SK-N-SH (cell line): ENCODE measurements around the gene CLPSL1. TPM values are rescaled to one million over a fixed set of nuclear protein-coding genes. Genes with fewer than 3 reads are reported as not detected.

Source experiments
- CTCF ChIA-PET: fragments of 300-600, 350-600 bp; formaldehyde crosslinking; extraction: SDS; loops from one replicate; lab custom pipeline; 2021; lab: Yijun Ruan, JAX
- POLR2A ChIA-PET: fragments of 350-600 bp; sonication (Branson Sonifier 250); formaldehyde crosslinking; extraction: SDS; loops from one replicate; lab custom pipeline; 2020; ENCODE audit warnings: antibody characterized with exemption, inconsistent platforms; lab: Yijun Ruan, JAX
- DNase-seq: peaks from one replicate; pipeline ENCODE4 v3.0.0; 2012
- H2AFZ ChIP-seq: fragments of 200-600 bp; sonication (generic); 2 replicates; pipeline ENCODE4 v1.8.1; 2016; ENCODE audit warnings: antibody characterized with exemption, mild to moderate bottlenecking, low read depth
- H3F3A ChIP-seq: fragments of 200-600 bp; sonication (generic); replicated peaks from 2 replicates; pipeline ENCODE3; 2016; ENCODE audit warnings: antibody characterized with exemption, mild to moderate bottlenecking; ENCODE audit not compliant: insufficient read depth
- H3K27ac ChIP-seq, 2 experiments: fragments of 200-500 bp in 1 of 2; fragments of 200-600 bp in 1 of 2; sonication (Bioruptor generic) in 1 of 2; sonication (generic), shearing (Covaris generic) in 1 of 2; 2 replicates each; pipeline versions ENCODE4 v1.5.1 to v1.6.1; 2014 to 2016; ENCODE audit warnings: low read depth in 2 of 2, inconsistent platforms in 1 of 2, low read length in 1 of 2, mild to moderate bottlenecking in 1 of 2, mixed read lengths in 1 of 2
- H3K27me3 ChIP-seq: fragments of 200-600 bp; sonication (generic), shearing (Covaris generic); 2 replicates; pipeline ENCODE4 v1.6.1; 2016; ENCODE audit warnings: mixed run types; ENCODE audit not compliant: insufficient read depth
- H3K36me3 ChIP-seq, 2 experiments: fragments of 200-500 bp in 1 of 2; fragments of 200-600 bp in 1 of 2; sonication (Bioruptor generic) in 1 of 2; sonication (generic) in 1 of 2; replicated peaks in 1 of 2; 2 replicates each; pipeline versions ENCODE3 to v1.5.1; 2014 to 2016; ENCODE audit warnings: low read length in 1 of 2, mild to moderate bottlenecking in 1 of 2; ENCODE audit not compliant: insufficient read depth in 2 of 2, control insufficient read depth in 1 of 2
- H3K4me1 ChIP-seq, 2 experiments: fragments of 200-500 bp in 1 of 2; fragments of 200-600 bp in 1 of 2; sonication (Bioruptor generic) in 1 of 2; sonication (generic), shearing (Covaris generic) in 1 of 2; 2 replicates each; pipeline versions ENCODE4 v1.5.1 to v1.6.1; 2014 to 2016; ENCODE audit warnings: low read depth in 1 of 2, low read length in 1 of 2, mixed run types in 1 of 2; ENCODE audit not compliant: insufficient read depth in 2 of 2, control insufficient read depth in 1 of 2
- H3K4me2 ChIP-seq: fragments of 200-600 bp; sonication (generic), shearing (Covaris generic); 2 replicates; pipeline ENCODE4 v1.6.1; 2017; ENCODE audit warnings: mixed run types
- H3K4me3 ChIP-seq, 2 experiments: fragments of 200-500 bp in 1 of 2; fragments of 200-600 bp in 1 of 2; sonication (Bioruptor generic) in 1 of 2; sonication (generic), shearing (Covaris generic) in 1 of 2; 2 replicates each; pipeline versions ENCODE4 v1.5.1 to v1.8.1; 2014 to 2016; ENCODE audit warnings: low read depth in 2 of 2, inconsistent platforms in 1 of 2, low read length in 1 of 2, mild to moderate bottlenecking in 1 of 2, mixed read lengths in 1 of 2, moderate library complexity in 1 of 2
- H3K79me2 ChIP-seq: fragments of 200-600 bp; sonication (generic); 2 replicates; pipeline ENCODE4 v1.8.1; 2017; ENCODE audit warnings: mild to moderate bottlenecking; ENCODE audit not compliant: insufficient read depth
- H3K9ac ChIP-seq: fragments of 200-600 bp; sonication (generic); 2 replicates; pipeline ENCODE4 v1.6.1; 2017; ENCODE audit warnings: mixed run types
- H3K9me2 ChIP-seq: fragments of 200-600 bp; sonication (generic); 2 replicates; pipeline ENCODE4 v1.6.1; 2017; ENCODE audit warnings: mixed run types
- H3K9me3 ChIP-seq: fragments of 200-600 bp; sonication (generic); 2 replicates; pipeline ENCODE4 v1.6.1; 2017; ENCODE audit warnings: mixed run types, mild to moderate bottlenecking, moderate library complexity
- H4K20me1 ChIP-seq: fragments of 200-600 bp; sonication (generic); 2 replicates; pipeline ENCODE4 v1.6.1; 2017; ENCODE audit warnings: mild to moderate bottlenecking, mixed run types; ENCODE audit not compliant: insufficient read depth
- CHD2 ChIP-seq: fragments of 150-350 bp; IDR thresholded peaks from 2 replicates; pipeline ENCODE4 v1.6.1; 2018; ENCODE audit warnings: low read length; ENCODE audit not compliant: partially characterized antibody
- ELF1 ChIP-seq: IDR thresholded peaks from 2 replicates; pipeline ENCODE4 v1.4.0; 2012
- EP300 ChIP-seq, 2 experiments: IDR thresholded peaks; 2 replicates each; pipeline versions ENCODE4 v1.4.0 to v1.6.1; 2012; ENCODE audit warnings: borderline replicate concordance in 1 of 2, low read depth in 1 of 2, low read length in 1 of 2
- EZH2phosphoT487 ChIP-seq: fragments of 200-600 bp; sonication (generic); IDR thresholded peaks from 2 replicates; pipeline ENCODE4 v1.6.1; 2017; ENCODE audit warnings: low read depth, mixed run types, mild to moderate bottlenecking, antibody characterized with exemption, moderate library complexity, borderline replicate concordance
- FOSL2 ChIP-seq: IDR thresholded peaks from 2 replicates; pipeline ENCODE4 v1.4.0; 2012; ENCODE audit warnings: low read depth, mild to moderate bottlenecking, moderate library complexity, borderline replicate concordance
- FOXM1 ChIP-seq: IDR thresholded peaks from 2 replicates; pipeline ENCODE4 v1.4.0; 2012; ENCODE audit warnings: low read depth, mild to moderate bottlenecking
- GABPA ChIP-seq: IDR thresholded peaks from 2 replicates; pipeline ENCODE4 v1.4.0; 2012; ENCODE audit warnings: low read depth, mild to moderate bottlenecking
- GATA2 ChIP-seq: sonication (generic); formaldehyde crosslinking; IDR thresholded peaks from 2 replicates; pipeline ENCODE4 v1.5.0; 2020; ENCODE audit warnings: mild to moderate bottlenecking, missing genetic modification reagents
- IRF3 ChIP-seq: fragments of 150-350 bp; IDR thresholded peaks from 2 replicates; pipeline ENCODE4 v1.6.1; 2016; ENCODE audit warnings: mild to moderate bottlenecking, low read depth, low read length
- JUND ChIP-seq: IDR thresholded peaks from 2 replicates; pipeline ENCODE4 v1.4.0; 2012
- MAX ChIP-seq: IDR thresholded peaks from 2 replicates; pipeline ENCODE4 v1.4.0; 2012; ENCODE audit warnings: low read depth
- MEF2A ChIP-seq: IDR thresholded peaks from 2 replicates; pipeline ENCODE4 v1.4.0; 2012; ENCODE audit warnings: low read depth, borderline replicate concordance
- NRF1 ChIP-seq: IDR thresholded peaks from 2 replicates; pipeline ENCODE4 v1.6.1; 2012; ENCODE audit warnings: low read depth, mild to moderate bottlenecking, low read length
- PBX3 ChIP-seq: IDR thresholded peaks from 2 replicates; pipeline ENCODE4; 2012
- POLR2AphosphoS5 ChIP-seq: IDR thresholded peaks from 2 replicates; pipeline ENCODE4 v1.6.1; 2012; ENCODE audit warnings: low read depth, low read length
- RAD21 ChIP-seq: IDR thresholded peaks from 2 replicates; pipeline ENCODE4 v1.6.1; 2012; ENCODE audit warnings: mild to moderate bottlenecking, low read length
- RCOR1 ChIP-seq: fragments of 150-350 bp; IDR thresholded peaks from 2 replicates; pipeline ENCODE4 v1.6.1; 2017; ENCODE audit warnings: antibody characterized with exemption, low read length
- RFX5 ChIP-seq: IDR thresholded peaks from 2 replicates; pipeline ENCODE4 v1.6.1; 2012; ENCODE audit warnings: mild to moderate bottlenecking, improper control_type of control experiment, low read length
- RXRA ChIP-seq: IDR thresholded peaks from 2 replicates; pipeline ENCODE4 v1.4.0; 2012; ENCODE audit warnings: low read depth, mild to moderate bottlenecking, borderline replicate concordance
- SIN3A ChIP-seq: IDR thresholded peaks from 2 replicates; pipeline ENCODE4 v1.6.1; 2012; ENCODE audit warnings: low read depth, mild to moderate bottlenecking, low read length, moderate library complexity, borderline replicate concordance
- SMC3 ChIP-seq: IDR thresholded peaks from 2 replicates; pipeline ENCODE4 v1.6.1; 2012; ENCODE audit warnings: low read depth, low read length, improper control_type of control experiment
- TAF1 ChIP-seq: IDR thresholded peaks from 2 replicates; pipeline ENCODE4 v1.6.1; 2012; ENCODE audit warnings: low read depth, mild to moderate bottlenecking, low read length, moderate library complexity, borderline replicate concordance
- TCF12 ChIP-seq: IDR thresholded peaks from 2 replicates; pipeline ENCODE4 v1.4.0; 2012
- USF1 ChIP-seq: IDR thresholded peaks from 2 replicates; pipeline ENCODE4 v1.4.0; 2012; ENCODE audit warnings: low read depth, borderline replicate concordance
- YY1 ChIP-seq: IDR thresholded peaks from 2 replicates; pipeline ENCODE4 v1.4.0; 2012; ENCODE audit warnings: low read depth, mild to moderate bottlenecking
- WGBS: methylation state at CpG from one replicate; pipeline ENCODE4 v1.1.6; 2017; ENCODE audit warnings: low lambda C conversion rate; 5-methylcytosine and 5-hydroxymethylcytosine counted together
- polyA plus RNA-seq, 3 experiments: library from polyadenylated mRNA; depleted of rRNA; stranded (reverse); fragments of >200 nt; gene quantifications; 2 replicates each; pipeline ENCODE4 v1.2.3, GENCODE V29; 2012
- TF ChIP-seq, protein P1 (sequence below): fragments of 200-600 bp; sonication (generic); IDR thresholded peaks from 2 replicates; pipeline ENCODE4 v1.6.1; 2017; ENCODE audit warnings: antibody characterized with exemption, mild to moderate bottlenecking, moderate library complexity
- TF ChIP-seq, protein P2 (sequence below): IDR thresholded peaks from 2 replicates; pipeline ENCODE4 v1.4.0; 2012; ENCODE audit warnings: low read depth, borderline replicate concordance

The CLPSL1 gene
- polyA plus RNA-seq, 1 of the 3 experiments (the other 2 are of a cell fraction): not detected

- Histone ChIP-seq H4K20me1 (no peaks in the 10 kb centered on the region), H3K9me2 (no peaks in the 10 kb centered on the region), H3K4me2 (peak overlapping the region; percentile 99), H3K79me2 (no peaks in the 10 kb centered on the region), H3K4me1 (peaks cover 5 to 34% of the 10 kb centered on the region in 2 experiments; a peak in 2 of 4 replicates), H3K36me3 (no peaks in the 10 kb centered on the region), H3K27ac (peak overlapping the region; percentile 92 to 98), H3K4me3 (peak overlapping the region; percentile 76 to 89), H2AFZ (peak overlapping the region; percentile 81), H3F3A (no peaks in the 10 kb centered on the region), H3K9ac (peak overlapping the region; percentile 93), H3K27me3 (no peaks in the 10 kb centered on the region), H3K9me3 (no peaks in the 10 kb centered on the region)
- CTCF ChIA-PET: interaction anchor here (1.2 to 11.0 kb wide), 3 partner anchors 95 to 208 kb away, joined by 3 to 271 read pairs (median 10); no protein-coding TSS in a partner anchor
- DNase-seq: peak; percentile 91
- POLR2A ChIA-PET: interaction anchor here (0.6 to 1.1 kb wide), 2 partner anchors 58 to 388 kb away, joined by 3 to 4 read pairs; no protein-coding TSS in a partner anchor
- WGBS: 4% methylated on average over 42 of the region's 61 CpGs
- peak; percentile 31; the same call in 1 of the 2 replicates for TF ChIP-seq FOXM1
- no peak; the same call in 1 of the 2 replicates for TF ChIP-seq SIN3A
- 0 out of 2 replicates have a peak, but pooled peaks have one; percentile 31 for TF ChIP-seq NRF1
- TF ChIP-seq RCOR1: no peak
- TF ChIP-seq USF1: no peak
- peak; percentile 31; the same call in 1 of the 2 replicates for TF ChIP-seq TCF12
- TF ChIP-seq, protein P1, sequence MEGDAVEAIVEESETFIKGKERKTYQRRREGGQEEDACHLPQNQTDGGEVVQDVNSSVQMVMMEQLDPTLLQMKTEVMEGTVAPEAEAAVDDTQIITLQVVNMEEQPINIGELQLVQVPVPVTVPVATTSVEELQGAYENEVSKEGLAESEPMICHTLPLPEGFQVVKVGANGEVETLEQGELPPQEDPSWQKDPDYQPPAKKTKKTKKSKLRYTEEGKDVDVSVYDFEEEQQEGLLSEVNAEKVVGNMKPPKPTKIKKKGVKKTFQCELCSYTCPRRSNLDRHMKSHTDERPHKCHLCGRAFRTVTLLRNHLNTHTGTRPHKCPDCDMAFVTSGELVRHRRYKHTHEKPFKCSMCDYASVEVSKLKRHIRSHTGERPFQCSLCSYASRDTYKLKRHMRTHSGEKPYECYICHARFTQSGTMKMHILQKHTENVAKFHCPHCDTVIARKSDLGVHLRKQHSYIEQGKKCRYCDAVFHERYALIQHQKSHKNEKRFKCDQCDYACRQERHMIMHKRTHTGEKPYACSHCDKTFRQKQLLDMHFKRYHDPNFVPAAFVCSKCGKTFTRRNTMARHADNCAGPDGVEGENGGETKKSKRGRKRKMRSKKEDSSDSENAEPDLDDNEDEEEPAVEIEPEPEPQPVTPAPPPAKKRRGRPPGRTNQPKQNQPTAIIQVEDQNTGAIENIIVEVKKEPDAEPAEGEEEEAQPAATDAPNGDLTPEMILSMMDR: no peak
- TF ChIP-seq SMC3: peak; percentile 6; the same call in 1 of the 2 replicates
- TF ChIP-seq FOSL2: no peak
- TF ChIP-seq, protein P2, sequence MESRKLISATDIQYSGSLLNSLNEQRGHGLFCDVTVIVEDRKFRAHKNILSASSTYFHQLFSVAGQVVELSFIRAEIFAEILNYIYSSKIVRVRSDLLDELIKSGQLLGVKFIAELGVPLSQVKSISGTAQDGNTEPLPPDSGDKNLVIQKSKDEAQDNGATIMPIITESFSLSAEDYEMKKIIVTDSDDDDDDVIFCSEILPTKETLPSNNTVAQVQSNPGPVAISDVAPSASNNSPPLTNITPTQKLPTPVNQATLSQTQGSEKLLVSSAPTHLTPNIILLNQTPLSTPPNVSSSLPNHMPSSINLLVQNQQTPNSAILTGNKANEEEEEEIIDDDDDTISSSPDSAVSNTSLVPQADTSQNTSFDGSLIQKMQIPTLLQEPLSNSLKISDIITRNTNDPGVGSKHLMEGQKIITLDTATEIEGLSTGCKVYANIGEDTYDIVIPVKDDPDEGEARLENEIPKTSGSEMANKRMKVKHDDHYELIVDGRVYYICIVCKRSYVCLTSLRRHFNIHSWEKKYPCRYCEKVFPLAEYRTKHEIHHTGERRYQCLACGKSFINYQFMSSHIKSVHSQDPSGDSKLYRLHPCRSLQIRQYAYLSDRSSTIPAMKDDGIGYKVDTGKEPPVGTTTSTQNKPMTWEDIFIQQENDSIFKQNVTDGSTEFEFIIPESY: no peak
- peak; percentile 34 for TF ChIP-seq PBX3
- TF ChIP-seq CHD2: peak; percentile 73
- no peak for TF ChIP-seq JUND
- TF ChIP-seq RFX5: no peak; the same call in 1 of the 2 replicates
- no peak for TF ChIP-seq YY1
- TF ChIP-seq MEF2A: no peak
- no peak for TF ChIP-seq IRF3
- peak; percentile 65; the same call in 1 of the 2 replicates for TF ChIP-seq RXRA
- TF ChIP-seq EP300 (IDR thresholded peaks at IDR 0.05; ENCODE audit: borderline replicate concordance in 1 of 2, low read depth in 1 of 2, low read length in 1 of 2): peak in 1 of 2 experiments; percentile 58; a peak in 2 of 4 replicates
- peak; percentile 54 for TF ChIP-seq GABPA
- TF ChIP-seq ELF1: no peak
- peak; percentile 27; the same call in 1 of the 2 replicates for TF ChIP-seq TAF1
- TF ChIP-seq POLR2AphosphoS5: peak; percentile 39
- no peak for TF ChIP-seq EZH2phosphoT487
- TF ChIP-seq RAD21: peak; percentile 27
- no peak for TF ChIP-seq GATA2 (CRISPR knock-in tag)
- TF ChIP-seq MAX: peak; percentile 85
These were observed 48.9 kb upstream of the CLPSL1 start for GRCh38 chr6:35731736-35732532.
